Umbilical cord (tissue), 2 donors: ENCODE measurements around the gene DDA1. TPM values are rescaled to one million over a fixed set of nuclear protein-coding genes. Genes with fewer than 3 reads are reported as not detected.

Experiments used
- DNase-seq: peaks from one replicate; pipeline ENCODE4 v3.0.0-alpha.2; 2015; ENCODE audit warnings: low spot score
- total RNA-seq: library from RNA; depleted of rRNA; stranded (reverse); fragments of >200 nt; gene quantifications from one replicate; pipeline ENCODE4 v1.2.3, GENCODE V29; 2014; ENCODE audit warnings: low replicate concordance; ENCODE audit not compliant: insufficient read depth

Gene DDA1
- total RNA-seq, 1 donor from 2014 or later = 6.5 TPM

DNA sequence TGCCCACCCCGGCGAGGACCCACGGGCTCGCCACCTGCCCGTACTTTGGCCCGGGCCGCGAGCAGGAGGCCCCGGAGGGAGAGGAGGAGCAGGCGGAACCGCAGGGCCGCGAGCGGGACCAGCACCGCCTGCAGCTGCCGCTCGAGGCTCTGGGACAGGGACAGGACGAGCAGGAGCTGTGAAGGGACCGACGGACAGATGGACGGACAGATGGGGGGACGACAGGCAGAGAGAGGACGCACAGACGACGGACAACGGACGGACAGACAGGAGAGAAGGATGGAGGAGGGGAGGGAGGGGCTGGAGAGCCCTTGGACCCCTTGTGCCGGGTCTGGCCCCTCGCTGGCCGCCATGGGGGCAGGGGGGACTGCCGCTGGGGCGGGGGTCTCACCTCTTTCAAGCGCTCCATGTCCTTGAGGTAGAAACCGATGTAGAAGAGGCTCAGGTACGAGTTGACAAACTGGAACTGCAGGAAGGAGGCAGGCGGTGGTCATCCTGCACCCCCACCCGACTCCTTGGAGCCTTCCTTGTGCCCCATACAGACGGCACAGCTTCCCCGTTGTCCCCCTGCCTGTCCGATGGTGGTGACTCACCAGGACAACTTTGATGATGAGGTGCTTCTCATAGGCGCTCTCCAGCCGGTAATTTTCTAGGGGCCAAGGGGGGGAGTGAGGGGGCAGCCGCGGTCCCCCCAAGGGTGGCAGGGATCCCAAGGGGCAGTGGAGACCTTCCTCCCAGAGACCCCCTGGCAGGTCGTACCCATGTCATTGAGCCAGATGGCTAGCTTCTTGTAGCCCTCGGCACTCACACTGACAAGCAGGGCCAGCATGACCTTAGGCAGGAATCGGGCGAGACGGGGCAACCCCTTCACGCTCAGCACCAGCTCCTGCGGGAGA is 20.3 kb downstream of the DDA1 start:
- no peak for DNase-seq

DNA sequence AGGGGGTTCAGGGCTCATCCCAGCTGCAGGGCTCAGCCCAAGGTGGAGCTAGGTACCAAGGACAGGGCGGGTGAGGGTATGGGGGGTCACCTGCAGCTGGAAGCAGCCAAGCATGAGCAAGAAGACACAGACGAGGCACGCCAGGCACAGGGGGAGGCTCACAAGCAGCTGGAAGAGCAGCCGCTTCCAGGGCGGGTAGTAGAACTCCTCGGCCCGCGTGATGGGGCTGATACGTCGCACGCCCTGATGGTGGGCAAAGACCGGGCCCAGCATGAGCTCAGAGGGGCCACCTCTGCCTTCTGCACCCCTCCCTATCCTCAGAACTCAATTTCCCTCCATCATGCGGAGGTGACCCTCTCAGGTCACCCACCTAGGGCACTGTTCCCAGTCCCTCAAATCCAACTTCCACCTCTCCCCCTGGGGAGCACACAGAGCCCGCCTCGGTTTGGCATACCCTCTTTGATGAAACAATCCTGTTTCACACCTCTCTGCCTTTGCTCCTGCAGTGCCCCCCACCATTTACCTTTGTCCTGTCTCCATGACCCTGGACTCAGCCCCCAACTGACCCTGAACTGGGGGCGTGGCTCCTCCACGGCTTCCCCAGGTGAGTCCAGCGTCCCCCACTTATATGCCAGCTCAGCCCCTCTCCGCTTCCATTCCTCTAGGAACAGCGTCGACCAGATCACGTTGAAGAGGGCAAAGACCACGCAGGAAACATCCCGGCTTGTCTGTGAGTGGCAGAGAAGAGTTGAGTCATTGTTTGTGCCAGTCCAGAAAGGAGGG is 21.1 kb downstream of the DDA1 start:
- DNase-seq = no peak

DNA sequence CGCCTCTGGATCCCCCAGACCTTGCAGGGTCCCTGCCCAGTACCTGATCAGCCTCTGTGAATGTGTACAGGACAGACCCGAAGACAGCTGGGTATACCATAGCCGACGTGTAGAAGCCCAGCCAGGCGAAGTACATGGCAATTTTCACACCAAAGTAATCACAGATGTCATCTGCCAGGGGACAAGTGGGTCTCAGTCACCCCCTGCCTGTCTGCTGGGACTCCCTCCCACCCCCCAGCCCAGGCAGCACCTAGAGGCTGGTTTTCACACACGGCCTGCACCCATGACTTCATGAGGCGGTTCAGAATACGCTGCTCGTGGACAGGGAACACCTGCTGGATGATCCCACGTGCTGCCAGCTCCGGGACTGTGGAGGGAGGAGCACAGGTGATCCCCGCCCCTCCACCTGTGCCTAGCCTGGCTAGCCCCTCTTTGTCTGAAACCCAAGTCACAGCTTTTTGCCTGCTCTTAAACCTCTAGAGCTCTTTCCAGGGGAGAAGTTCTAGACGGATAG is 21.7 kb downstream of the DDA1 start:
- no peak for DNase-seq

DNA sequence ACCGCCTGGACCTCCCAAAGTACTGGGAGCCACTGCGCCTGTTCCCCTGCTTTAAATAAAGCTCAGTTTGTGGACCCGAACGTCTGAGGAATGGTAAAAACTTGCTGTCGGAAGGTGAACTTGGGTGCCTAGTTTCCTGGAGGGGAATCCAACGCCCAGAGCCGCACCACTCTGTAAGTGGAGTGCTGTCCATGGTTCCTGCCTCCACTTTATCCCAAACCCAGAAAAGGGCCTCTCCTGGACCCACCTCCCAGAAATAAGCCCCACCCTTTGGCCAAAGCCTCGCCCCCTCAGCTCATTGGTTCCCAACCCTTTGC is 23.0 kb downstream of the DDA1 start:
- DNase-seq = no peak

DNA sequence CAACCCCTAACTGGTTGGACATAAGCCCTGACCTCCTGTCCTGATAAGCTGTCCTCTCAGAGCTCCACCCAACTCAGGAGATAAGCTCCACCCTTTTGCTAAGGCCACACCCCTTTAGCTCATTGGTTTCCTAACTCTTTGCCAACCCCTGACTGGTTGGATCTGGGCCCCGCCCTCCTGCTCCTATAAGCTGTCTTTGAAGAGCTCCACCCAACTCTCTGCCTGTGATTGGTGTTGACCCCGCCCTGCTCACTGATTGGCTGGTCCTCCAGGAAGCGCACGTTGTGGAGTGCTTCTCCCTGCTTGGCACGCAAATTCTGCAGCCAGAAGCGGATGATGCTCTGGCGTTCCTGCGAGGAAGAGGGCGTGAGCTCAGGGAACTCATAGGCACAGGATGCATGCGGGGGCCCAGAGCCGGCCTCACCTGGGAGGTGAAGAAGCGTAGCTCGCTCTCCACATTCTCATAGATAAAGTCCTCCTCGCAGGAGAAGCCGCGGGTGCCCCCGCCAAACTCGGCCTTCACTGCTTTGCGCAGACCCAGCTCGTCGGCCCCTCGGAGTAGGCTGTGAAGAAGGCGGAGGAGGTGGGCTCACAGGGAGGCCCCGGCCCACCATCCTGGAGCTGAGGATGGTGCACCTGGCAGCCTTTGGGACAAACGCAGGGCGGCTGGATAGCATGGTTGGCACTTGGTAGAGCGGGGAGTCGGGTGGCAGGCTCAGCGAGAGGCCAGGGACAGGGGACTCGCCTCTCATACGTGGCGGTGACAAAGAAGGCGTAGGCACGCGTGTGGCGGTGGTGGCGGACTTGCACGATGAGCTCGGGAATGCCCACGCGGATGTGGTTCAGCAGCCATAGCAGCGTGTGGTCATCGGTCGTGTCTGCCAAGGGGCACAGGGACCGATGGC is 23.6 kb downstream of the DDA1 start:
- no peak for DNase-seq

DNA sequence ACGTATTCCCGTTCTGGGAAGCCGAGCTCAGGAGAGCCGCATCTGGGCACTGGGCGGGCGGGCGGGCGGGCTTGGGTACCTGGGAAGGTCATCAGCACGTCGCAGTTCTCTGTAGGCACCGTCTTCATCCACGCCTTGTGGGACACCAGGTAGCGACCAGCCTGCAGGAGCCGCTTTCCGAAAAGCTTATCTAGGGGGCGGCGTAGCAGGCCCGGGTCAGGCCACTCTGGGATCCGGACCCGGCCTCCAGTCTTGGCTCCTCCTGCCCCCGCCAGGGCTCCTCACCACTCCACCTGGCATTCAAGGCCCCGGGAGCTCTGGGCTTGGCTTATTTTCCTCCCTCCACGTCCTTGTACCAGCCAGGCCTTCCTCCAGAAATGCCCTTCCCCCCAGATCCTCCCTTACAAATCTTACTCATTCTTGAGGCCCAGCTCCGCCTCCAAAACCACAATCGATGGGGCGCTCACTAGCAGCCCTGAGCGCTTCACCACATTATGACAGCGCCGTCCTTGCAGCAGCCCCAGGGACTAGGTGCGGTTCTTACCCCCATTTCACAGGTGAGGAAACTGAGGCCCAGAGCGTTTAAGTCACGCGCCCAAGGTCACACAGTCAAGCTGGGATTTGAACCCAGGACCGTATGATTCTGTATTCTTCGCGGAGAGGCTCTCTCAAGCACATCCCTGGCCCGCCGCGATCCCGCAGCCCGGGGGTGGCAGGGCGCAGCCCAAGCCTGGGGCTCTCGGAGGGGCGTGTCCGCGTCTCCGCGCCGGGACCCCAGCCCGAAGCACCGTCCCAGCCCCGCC is 24.4 kb downstream of the DDA1 start:
- DNase-seq = peak; percentile 33

DNA sequence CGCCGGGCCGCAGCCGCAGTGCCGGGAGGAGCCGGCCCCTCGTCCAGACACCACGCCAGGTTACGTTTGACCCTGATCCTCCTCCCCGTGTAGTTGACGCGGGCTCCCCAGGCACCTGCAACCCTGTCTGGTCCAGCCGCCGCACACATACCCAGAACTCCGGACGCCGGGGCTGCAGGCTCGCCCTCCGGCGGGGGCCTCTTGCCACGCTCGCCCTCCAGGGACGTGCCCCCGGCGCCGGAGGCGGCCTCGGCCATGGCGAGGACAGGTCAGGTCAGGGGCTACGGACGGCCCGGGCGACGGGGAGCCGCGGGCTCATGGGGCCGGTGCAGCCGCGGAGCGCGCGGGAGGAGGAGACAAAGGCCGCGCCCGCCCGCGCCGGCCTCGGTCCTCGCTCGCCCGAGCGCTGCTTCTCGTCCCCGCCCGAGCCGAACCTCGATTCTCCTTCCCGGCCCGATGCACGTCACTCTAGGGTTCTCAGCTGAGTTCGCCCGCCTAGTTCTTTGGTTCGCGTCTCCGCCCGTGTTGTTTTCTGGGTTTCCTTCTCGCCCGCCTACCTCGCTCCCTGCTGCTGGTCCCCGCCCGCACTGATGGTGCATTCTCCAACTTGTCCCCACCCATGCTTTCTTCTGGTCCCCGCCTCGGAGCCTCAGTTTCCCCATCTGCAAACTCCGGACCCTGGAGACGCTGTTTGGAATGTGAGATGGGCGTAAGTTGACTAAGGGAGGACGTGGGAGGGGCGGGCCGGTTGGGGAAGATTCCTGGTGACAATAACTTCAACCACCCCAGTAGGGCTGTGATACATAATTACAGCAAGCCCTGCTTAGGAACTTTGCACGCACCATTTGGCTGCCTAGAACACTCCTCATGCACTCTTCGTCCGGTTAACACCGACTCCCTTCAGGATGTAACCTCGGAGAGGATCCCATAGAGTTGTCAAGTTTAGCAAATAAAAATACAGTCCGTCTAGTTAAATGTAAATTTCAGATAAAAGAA is 25.3 kb downstream of the DDA1 start, which contains the start of gene ANO8:
TSS of gene ANO8 (minus strand) at position 442 of the 996 bp plus-strand sequence. CDS start at position 257, 185 bp downstream.
- peak; percentile 98 for DNase-seq

DNA sequence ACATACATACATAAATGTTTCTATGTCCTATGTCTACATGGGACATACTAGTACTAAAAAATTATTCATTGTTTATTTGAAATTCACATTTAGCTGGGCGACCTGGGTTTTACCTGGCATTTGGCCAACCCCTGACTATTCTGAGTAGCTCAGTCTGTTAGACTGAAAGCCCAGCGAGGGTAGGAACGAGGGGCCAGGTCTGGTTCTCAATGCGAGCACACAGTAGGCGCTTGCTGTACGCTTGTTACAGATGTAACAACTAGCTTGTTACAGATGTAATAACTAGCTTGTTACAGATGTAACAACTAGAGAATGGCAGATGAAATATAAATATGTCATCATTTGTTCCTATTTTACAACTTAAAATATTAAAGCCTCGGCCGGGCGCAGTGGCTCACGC is 26.2 kb downstream of the DDA1 start:
- no peak for DNase-seq

DNA sequence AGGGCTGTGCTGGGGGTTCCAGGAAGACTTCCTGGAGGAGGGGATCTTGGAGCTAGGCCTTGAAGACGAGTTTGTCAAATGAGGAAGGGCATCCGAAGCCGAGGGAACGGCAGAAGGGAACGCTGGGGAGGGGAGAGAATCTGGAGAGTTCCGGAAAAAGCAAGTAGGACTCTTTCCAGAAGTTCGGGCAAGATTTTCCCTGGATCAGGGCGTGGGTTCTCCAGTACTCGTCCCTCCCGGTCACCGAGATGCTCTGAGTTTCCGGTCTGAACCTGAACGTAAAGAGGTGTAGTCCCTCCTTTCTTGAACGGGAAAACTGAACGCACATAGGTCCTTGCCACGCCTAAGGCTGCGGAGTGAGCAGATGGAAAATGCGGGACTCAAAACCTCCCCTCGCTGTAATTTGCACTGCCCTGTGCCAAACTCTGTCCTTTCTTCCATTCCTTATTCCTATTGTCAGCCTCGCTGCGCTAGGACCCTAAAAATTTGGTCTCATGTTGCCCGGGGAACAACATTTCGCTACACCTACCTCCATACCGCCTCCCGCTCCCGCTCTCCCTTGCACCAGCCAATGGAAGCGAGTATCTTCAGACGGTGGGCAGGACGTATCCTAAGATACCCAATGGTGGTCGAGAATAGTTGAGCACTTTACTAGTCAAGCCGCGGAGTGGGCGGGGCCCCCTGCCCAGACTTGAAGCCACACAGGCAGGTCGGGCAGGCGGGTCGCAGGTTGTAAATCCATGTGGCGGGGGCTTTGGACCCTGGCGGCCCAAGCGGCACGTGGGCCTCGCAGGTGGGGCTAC is 27.7 kb downstream of the DDA1 start, which contains the start of gene GTPBP3:
TSS of gene GTPBP3 (plus strand) at position 682 of the 803 bp plus-strand sequence. CDS start at position 741, 59 bp downstream.
- peak; percentile 99 for DNase-seq

DNA sequence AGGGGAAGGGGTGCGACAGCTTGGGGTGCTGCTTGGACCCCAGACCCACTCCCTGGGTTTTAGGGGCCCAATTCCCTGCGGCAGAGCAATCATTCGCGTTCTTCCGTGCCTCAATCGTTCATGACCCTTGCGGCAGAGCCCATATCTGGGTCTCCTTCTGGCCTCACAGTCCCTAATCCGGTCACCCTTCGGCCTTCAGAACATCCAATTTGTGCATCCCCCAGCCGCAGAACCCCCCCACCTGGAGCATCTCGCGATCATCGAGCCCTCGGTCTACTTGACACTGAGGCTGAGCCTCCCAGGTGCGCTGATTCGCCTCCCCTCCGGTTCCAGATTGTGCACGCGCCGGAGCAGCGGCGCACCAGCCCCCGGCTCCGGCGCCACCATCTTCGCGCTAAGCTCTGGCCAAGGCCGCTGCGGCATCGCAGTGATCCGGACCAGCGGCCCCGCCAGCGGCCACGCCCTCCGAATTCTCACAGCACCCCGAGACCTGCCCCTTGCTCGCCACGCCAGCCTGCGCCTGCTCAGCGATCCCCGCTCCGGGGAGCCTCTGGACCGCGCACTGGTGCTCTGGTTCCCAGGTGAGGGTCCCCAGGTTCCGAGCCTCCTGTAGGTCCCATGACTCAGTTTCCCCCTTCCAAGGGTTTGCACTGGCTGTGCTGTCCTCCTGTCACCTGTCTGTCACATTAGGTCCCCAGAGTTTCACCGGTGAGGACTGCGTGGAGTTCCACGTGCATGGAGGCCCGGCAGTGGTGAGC is 28.5 kb downstream of the DDA1 start:
- DNase-seq = no peak

DNA sequence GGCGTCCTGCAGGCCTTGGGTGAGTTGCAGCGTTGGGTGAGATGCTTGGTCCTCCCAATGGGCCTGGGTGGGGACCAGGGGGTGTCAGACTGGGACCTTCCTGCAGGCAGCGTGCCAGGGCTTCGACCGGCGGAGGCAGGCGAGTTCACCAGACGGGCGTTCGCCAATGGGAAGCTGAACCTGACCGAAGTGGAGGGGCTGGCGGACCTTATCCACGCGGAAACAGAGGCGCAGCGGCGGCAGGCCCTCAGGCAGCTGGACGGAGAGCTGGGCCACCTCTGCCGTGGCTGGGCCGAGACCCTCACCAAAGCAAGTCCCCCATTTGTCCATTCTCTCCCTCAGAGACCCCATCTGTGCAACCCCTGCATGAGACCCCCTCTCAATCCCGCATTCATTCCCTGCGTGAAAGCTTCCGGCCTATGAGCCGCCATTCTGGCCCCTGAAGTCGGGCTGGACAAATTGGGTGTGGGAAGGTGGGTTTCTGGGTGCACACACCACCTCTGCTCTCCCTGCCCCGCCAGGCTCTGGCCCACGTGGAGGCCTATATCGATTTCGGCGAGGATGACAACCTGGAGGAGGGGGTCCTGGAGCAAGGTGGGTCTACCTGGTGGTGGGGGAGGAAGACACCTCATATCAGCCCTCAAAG is 29.2 kb downstream of the DDA1 start:
- DNase-seq = no peak

DNA sequence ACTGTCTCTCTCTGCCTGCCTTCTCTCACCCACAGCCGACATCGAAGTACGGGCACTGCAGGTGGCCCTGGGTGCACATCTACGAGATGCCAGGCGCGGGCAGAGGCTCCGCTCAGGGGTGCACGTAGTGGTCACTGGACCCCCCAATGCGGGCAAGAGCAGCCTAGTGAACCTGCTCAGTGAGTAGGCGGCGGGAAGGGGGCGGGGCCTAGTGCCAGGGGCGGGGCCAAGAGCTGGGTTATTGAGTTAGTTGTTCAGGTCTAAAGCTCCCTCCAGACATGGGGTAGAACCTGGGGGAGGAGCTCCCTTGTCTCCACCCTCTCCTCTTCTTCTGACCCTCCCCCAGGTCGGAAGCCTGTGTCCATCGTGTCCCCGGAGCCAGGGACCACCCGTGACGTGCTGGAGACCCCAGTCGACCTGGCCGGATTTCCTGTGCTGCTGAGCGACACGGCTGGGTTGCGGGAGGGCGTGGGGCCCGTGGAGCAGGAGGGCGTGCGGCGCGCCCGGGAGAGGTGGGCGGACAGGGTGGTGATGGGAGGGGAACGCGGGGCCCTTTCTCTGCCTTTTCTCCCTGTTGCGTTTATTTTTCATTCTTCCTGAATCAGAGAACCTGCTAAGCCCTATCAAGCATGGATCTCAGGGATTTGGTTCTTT is 29.9 kb downstream of the DDA1 start:
- DNase-seq = no peak

DNA sequence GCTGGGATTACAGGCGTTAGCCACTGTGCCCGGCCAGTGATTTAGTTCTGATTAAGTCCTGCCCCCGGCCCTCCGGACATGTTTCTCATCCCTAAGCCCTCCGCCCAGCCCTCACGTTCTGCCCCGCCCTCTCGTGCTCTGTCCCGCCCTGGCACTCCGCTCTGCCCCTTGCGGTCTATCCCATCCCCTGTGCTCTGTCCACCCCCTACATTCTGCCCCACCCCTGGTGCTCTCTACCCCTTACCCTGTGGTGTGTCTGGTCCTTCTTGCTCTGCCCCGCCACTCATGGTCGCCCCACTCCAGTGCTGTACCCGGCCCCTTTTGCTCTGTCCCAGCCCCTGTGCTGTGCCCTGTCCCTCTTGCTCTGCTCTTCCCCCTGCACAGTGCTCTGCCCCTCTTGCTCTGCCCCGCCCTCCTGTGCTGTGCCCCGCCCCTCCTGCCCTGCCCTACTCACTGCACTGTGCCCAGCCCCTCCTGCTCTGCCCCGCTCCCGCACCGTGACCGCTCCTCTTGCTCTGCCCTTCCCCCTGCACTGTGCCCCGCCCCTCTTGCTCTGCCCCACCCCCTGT is 31.0 kb downstream of the DDA1 start:
- DNase-seq = no peak

DNA sequence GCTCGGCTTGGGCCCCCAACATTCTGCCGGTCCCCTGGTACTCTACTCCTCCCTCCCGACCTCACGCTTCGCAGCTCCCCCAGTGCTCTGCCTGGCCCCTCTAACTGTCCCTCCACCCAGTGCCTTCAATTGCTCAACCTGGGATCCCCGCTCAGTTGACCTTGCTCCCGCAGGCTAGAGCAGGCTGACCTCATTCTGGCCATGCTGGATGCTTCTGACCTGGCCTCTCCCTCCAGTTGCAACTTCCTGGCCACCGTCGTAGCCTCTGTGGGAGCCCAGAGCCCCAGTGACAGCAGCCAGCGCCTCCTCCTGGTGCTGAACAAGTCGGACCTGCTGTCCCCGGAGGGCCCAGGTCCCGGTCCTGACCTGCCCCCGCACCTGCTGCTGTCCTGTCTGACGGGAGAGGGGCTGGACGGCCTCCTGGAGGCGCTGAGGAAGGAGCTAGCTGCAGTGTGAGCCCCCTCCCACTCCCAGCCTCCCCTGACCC is 31.6 kb downstream of the DDA1 start:
- DNase-seq = no peak

DNA sequence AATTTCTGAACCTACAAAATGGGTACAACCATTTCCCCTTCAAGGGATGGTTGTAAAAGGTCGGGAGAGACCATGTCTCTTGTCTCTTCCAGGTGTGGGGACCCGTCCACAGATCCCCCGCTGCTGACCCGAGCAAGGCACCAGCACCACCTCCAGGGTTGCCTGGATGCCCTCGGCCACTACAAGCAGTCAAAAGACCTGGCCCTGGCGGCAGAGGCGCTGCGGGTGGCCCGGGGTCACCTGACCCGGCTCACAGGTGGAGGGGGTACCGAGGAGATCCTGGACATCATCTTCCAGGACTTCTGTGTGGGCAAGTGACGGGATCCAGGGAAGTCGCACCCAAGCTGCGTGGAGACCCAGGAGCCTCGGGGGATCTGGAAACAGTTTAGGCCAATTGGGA is 32.0 kb downstream of the DDA1 start:
- no peak for DNase-seq

DNA sequence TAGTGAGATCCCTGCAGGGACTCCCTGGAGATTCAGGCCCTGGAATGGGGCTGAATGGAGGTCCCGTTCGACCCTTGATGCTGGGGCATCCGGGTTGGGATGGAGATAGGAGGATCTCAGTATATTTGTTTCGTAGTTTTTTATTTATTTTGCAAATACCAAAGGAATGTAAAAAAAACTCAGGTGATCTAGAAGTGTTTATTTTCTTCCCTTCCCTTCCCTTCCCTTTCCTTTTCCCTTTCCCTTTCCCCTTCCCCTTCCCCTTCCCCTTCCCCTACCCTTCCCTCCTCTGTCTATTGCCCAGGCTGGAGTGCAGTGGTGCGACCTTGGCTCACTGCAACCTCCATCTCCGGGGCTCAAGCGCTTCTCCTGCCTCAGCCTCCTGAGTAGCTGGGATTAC is 32.5 kb downstream of the DDA1 start:
- no peak for DNase-seq
